K562 (cell line): ENCODE results near the gene TXNRD1. TPM values are rescaled to one million over a fixed set of nuclear protein-coding genes. Genes with fewer than 3 reads are reported as not detected.

Experiments
- ATAC-seq: fragments of 200-7000 bp; cut with Tn5 transposase; 3 replicates; pipeline ENCODE4 v1.9.1; 2020; ENCODE audit warnings: moderate library complexity
- BruUV-seq: library from RNA; stranded (reverse); fragments of 400-500 nt; replicated peaks from 2 replicates; lab custom pipeline; 2021; lab: Mats Ljungman, UMichigan
- CTCF ChIA-PET: fragments of 300-600 bp; formaldehyde crosslinking; extraction: SDS; loops from one replicate; lab custom pipeline; 2021; ENCODE audit warnings: low intra/inter-chr PET ratio; lab: Yijun Ruan, JAX
- POLR2A ChIA-PET: fragments of 300-600, 350-650 bp; sonication (Branson Sonifier 250); formaldehyde crosslinking; extraction: SDS; loops from one replicate; lab custom pipeline; 2021; ENCODE audit warnings: antibody characterized with exemption, inconsistent platforms; lab: Yijun Ruan, JAX
- DNase-seq, 4 experiments: peaks; one replicate each; pipeline versions ENCODE4 v3.0.0 to v3.0.0-alpha.2; 2011 to 2018; ENCODE audit warnings: low spot score in 3 of 4, mixed read lengths in 3 of 4; ENCODE audit errors: extremely low read depth in 1 of 4
- FAIRE-seq: peaks from 2 replicates; lab custom pipeline; 2011; peaks lifted over from hg19 to GRCh38; lab: Jason Lieb, UNC
- H2AFZ ChIP-seq: 2 replicates; pipeline ENCODE4 v1.6.0; 2011; ENCODE audit warnings: low read depth, low read length, control low read depth, inconsistent platforms
- H3K27ac ChIP-seq: fragments of 200-600 bp; 3 replicates; pipeline ENCODE4 v1.8.0; 2011; ENCODE audit warnings: low read depth, mild to moderate bottlenecking, control low read depth, inconsistent platforms, low read length, moderate library complexity, mixed read lengths; ENCODE audit errors: extremely low read depth
- H3K27me3 ChIP-seq, 2 experiments: fragments of 300-600 bp in 1 of 2; 2 replicates in 1 of 2; 3 replicates in 1 of 2; pipeline versions ENCODE4 v1.6.0 to v1.8.0; 2011; ENCODE audit warnings: inconsistent platforms in 2 of 2, low read length in 2 of 2, mild to moderate bottlenecking in 1 of 2, mixed read lengths in 1 of 2, moderate library complexity in 1 of 2; ENCODE audit not compliant: control insufficient read depth in 2 of 2, insufficient read depth in 2 of 2
- H3K36me3 ChIP-seq: fragments of 300-600 bp; 3 replicates; pipeline ENCODE4 v1.8.0; 2011; ENCODE audit warnings: mild to moderate bottlenecking, low read length, inconsistent platforms; ENCODE audit not compliant: control insufficient read depth, insufficient read depth
- H3K4me1 ChIP-seq, 2 experiments: fragments of 200-600 bp in 1 of 2; replicated peaks in 1 of 2; 2 replicates in 1 of 2; 3 replicates in 1 of 2; pipeline versions ENCODE4 v1.5.1 to v1.8.0; 2011; ENCODE audit warnings: inconsistent platforms in 2 of 2, low read length in 2 of 2, mild to moderate bottlenecking in 1 of 2, mixed read lengths in 1 of 2, moderate library complexity in 1 of 2; ENCODE audit not compliant: control insufficient read depth in 2 of 2, insufficient read depth in 2 of 2
- H3K4me2 ChIP-seq: 2 replicates; pipeline ENCODE4 v1.6.1; 2011; ENCODE audit warnings: low read length, control low read depth, inconsistent platforms, mixed read lengths; ENCODE audit not compliant: insufficient read depth
- H3K4me3 ChIP-seq: fragments of 200-600 bp; sonication (generic), shearing (Covaris generic); 2 replicates; pipeline ENCODE4 v1.5.1; 2016; ENCODE audit warnings: control low read depth, inconsistent platforms
- H3K79me2 ChIP-seq: fragments of 200-600 bp; 3 replicates; pipeline ENCODE4 v1.8.0; 2011; ENCODE audit warnings: low read length, inconsistent platforms; ENCODE audit not compliant: control insufficient read depth, insufficient read depth
- H3K9ac ChIP-seq, 2 experiments: 2 replicates each; pipeline versions ENCODE4 v1.6.0 to v1.6.1; 2011; ENCODE audit warnings: low read depth in 2 of 2, low read length in 2 of 2, control low read depth in 1 of 2, inconsistent platforms in 1 of 2, mild to moderate bottlenecking in 1 of 2, mixed read lengths in 1 of 2; ENCODE audit not compliant: insufficient read depth in 1 of 2
- H3K9me1 ChIP-seq: one replicate; pipeline ENCODE4 v1.6.0; 2011; ENCODE audit warnings: inconsistent platforms, mild to moderate bottlenecking, low read length, moderate library complexity; ENCODE audit not compliant: control insufficient read depth, insufficient read depth
- H3K9me3 ChIP-seq: replicated peaks from 2 replicates; pipeline ENCODE4 v1.5.1; 2011; ENCODE audit warnings: low read depth, low read length, inconsistent platforms; ENCODE audit not compliant: control insufficient read depth, insufficient read depth
- H4K20me1 ChIP-seq: replicated peaks from 2 replicates; pipeline ENCODE4 v1.6.1; 2011; ENCODE audit warnings: low read length, inconsistent platforms, mixed read lengths; ENCODE audit not compliant: control insufficient read depth, insufficient read depth
- CBX2 ChIP-seq: fragments of 200-600 bp; sonication (generic); IDR thresholded peaks from one replicate; pipeline ENCODE4 v1.6.1; 2012; ENCODE audit warnings: mild to moderate bottlenecking, low read length, inconsistent platforms; ENCODE audit not compliant: insufficient read depth, poor library complexity, severe bottlenecking
- EP300 ChIP-seq: IDR thresholded peaks from 2 replicates; pipeline ENCODE4 v1.6.1; 2012; ENCODE audit warnings: low read length, improper control_type of control experiment
- FOXJ2 ChIP-seq: fragments of 200-800 bp; sonication (Bioruptor generic); IDR thresholded peaks from 2 replicates; pipeline ENCODE4 v1.6.1; 2016; ENCODE audit warnings: missing genetic modification characterization, missing compliant biosample characterization
- LARP7 ChIP-seq: fragments of 450-650 bp; IDR thresholded peaks from 2 replicates; pipeline ENCODE4 v1.6.1; 2016
- MAFG ChIP-seq: fragments of 450-650 bp; conservative IDR thresholded peaks from 2 replicates; pipeline ENCODE4 v1.6.1; 2016; ENCODE audit warnings: missing genetic modification characterization, missing compliant biosample characterization
- RBM25 ChIP-seq: fragments of 200-400 bp; formaldehyde crosslinking; IDR thresholded peaks from 2 replicates; pipeline ENCODE4 v1.6.1; 2018; ENCODE audit warnings: low read length, low read depth, moderate library complexity; ENCODE audit not compliant: severe bottlenecking
- SAP30 ChIP-seq: fragments of 200-600 bp; sonication (generic); IDR thresholded peaks from 2 replicates; pipeline ENCODE4 v1.6.1; 2012; ENCODE audit warnings: borderline replicate concordance, low read depth, mild to moderate bottlenecking, moderate library complexity, low read length, control low read depth, inconsistent platforms; ENCODE audit not compliant: insufficient read depth, poor library complexity, severe bottlenecking
- WGBS: fragments of 100-300 bp; shearing (Covaris generic); methylation state at CpG from one replicate; pipeline ENCODE4 v1.1.6; 2016; ENCODE audit warnings: low coverage, mixed read lengths; ENCODE audit not compliant: insufficient coverage; ENCODE audit errors: missing lambda C conversion rate; 5-methylcytosine and 5-hydroxymethylcytosine counted together
- in situ Hi-C: fragments of 300-500 bp; cut with MboI; formaldehyde crosslinking; loops from 4 replicates; pipeline ENCODE4 v1.15.0; 2018; ENCODE audit warnings: inconsistent platforms, mixed read lengths
- intact Hi-C: fragments of 100-400 bp; cut with micrococcal nuclease; formaldehyde crosslinking; loops from 2 replicates; pipeline ENCODE4 v1.14.2; 2022
- polyA plus RNA-seq, 8 experiments: library from polyadenylated mRNA; depleted of rRNA in 4 of 8; stranded (reverse) in 5 of 8; unstranded in 3 of 8; fragments of >200 nt; fragmentation: Nextera tagmentation in 2 of 8; fragmentation: Illumina TruSeq in 1 of 8; extraction: Ambion mirVana in 2 of 8; extraction: Trizol in 1 of 8; gene quantifications; 2 replicates each; pipeline versions ENCODE4 v1.2.1 to v1.2.3, GENCODE V29; 2011 to 2014; ENCODE audit warnings: inconsistent platforms in 1 of 8, missing spikeins in 1 of 8
- total RNA-seq, 7 experiments: library from RNA; depleted of rRNA in 6 of 7; stranded (reverse); fragments of >200 nt in 6 of 7; fragmentation: Illumina TruSeq in 2 of 7; extraction: Trizol in 2 of 7; gene quantifications; 2 replicates each; pipeline versions ENCODE4 v1.2.1 to v1.2.3, GENCODE V29; 2011 to 2021; ENCODE audit warnings: low replicate concordance in 1 of 7
- TF ChIP-seq, protein P1 (sequence below), 2 experiments: fragments of 250-450 bp in 1 of 2; fragments of 450-650 bp in 1 of 2; sonication (Bioruptor Pico) in 1 of 2; IDR thresholded peaks; 2 replicates each; pipeline versions ENCODE4 v1.6.1 to v1.8.0; 2016 to 2021; ENCODE audit warnings: mild to moderate bottlenecking in 2 of 2, moderate library complexity in 2 of 2, missing compliant biosample characterization in 1 of 2, missing genetic modification characterization in 1 of 2

The TXNRD1 gene
- total and polyA plus RNA-seq, 9 of the 15 experiments (the other 6 are each of a cell fraction or from before 2014, with no cell fraction given): 107 to 189 (median 146) TPM

DNA sequence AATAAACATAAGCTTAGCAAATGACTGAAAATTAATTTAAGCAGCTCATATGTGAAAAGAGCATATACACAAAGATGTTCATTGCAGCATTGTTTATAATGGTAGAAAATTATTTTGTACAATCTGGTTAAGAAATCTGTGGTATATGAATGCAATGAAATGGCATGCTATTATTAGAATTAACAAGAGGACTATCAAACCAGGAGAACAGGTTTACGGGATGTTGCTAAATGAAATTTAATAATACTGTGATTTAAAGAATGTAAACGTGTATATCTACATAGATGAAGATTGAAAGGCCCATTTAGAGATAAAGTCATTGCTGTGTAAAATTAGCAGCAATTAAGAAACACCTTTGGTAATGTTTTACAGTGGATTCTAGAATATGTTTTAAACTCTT, 158.5 kb downstream of the TXNRD1 start:
- Histone ChIP-seq H3K9me3 (peaks cover 5% of the 10 kb centered on the region; the same call in 1 of the 2 replicates), H3K36me3 (no peaks in the 10 kb centered on the region), H3K4me1 (0 out of 5 replicates have a peak, but pooled peaks cover 0 to 2% of the 10 kb centered on the region in 2 experiments), H3K9me1 (no peaks in the 10 kb centered on the region), H3K79me2 (no peaks in the 10 kb centered on the region), H3K4me3 (no peak overlapping the region), H3K27ac (no peak overlapping the region), H3K4me2 (no peak overlapping the region), H2AFZ (no peak overlapping the region), H4K20me1 (no peaks in the 10 kb centered on the region), H3K27me3 (peaks cover 5 to 9% of the 10 kb centered on the region in 2 experiments; a peak in 3 of 5 replicates), H3K9ac (no peak overlapping the region)
- no TSS peak for BruUV-seq
- TF ChIP-seq CBX2 (no peak), RBM25 (peak; percentile 52), SAP30 (no peak), FOXJ2 (no peak), EP300 (no peak), LARP7 (no peak), MAFG (tag) (no peak)
- TF ChIP-seq, protein P1, sequence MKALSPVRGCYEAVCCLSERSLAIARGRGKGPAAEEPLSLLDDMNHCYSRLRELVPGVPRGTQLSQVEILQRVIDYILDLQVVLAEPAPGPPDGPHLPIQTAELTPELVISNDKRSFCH (CRISPR knock-in tag; IDR thresholded peaks at IDR 0.05): no peak
- TF ChIP-seq, protein P1 (tag; IDR thresholded peaks at IDR 0.05): no peak
- intact Hi-C loops: no loop called here
- ATAC-seq (no peak), FAIRE-seq (no peak), DNase-seq (no peak)
- in situ Hi-C loops: loop anchor here (25.0 kb wide), 1 partner anchor 1013 kb away; no protein-coding TSS in a partner anchor
- ChIA-PET CTCF (no interaction called here), POLR2A (interaction anchor here (0.6 to 0.9 kb wide), 2 partner anchors 83 to 160 kb away, joined by 3 read pairs; no protein-coding TSS in a partner anchor)
- 39% methylated on average over 2 of the region's 2 CpGs for WGBS
